ENCODE measurements around the gene PTPRE.

The PTPRE gene

GRCh38 chr10:128014236-128014635 is 107.3 kb downstream of the PTPRE start:
- no peak overlapping the region for H3K9ac ChIP-seq (ENCODE audit: low read length in 5 of 5)
- H3K4me3 ChIP-seq (ENCODE audit: low read depth in 1 of 5, low read length in 5 of 5) = no peak overlapping the region

GRCh38 chr10:128016423-128017060 is 109.6 kb downstream of the PTPRE start:
- Histone ChIP-seq H3K27ac (ENCODE audit: low read depth, low read length) (no peak overlapping the region), H3K4me3 (ENCODE audit: low read depth in 1 of 5, low read length in 5 of 5) (no peak overlapping the region), H3K27me3 (ENCODE audit: control insufficient read depth in 5 of 5, insufficient read depth in 4 of 5, low read length in 5 of 5) (peaks cover 0 to 4% (median 0%) of the 10 kb centered on the region in 5 donors), H3K36me3 (ENCODE audit: control insufficient read depth in 5 of 5, insufficient read depth in 5 of 5, low read length in 5 of 5) (no peaks in the 10 kb centered on the region), H3K9ac (ENCODE audit: low read length in 5 of 5) (no peak overlapping the region), H3K9me3 (ENCODE audit: control insufficient read depth in 5 of 5, low read length in 5 of 5) (no peaks in the 10 kb centered on the region), H3K4me1 (ENCODE audit: control insufficient read depth in 5 of 5, insufficient read depth in 5 of 5, low read length in 5 of 5) (peaks cover 0 to 14% (median 2%) of the 10 kb centered on the region in 5 donors)

More at GRCh38 chr10:128014236-128014635, 107.3 kb downstream of the PTPRE start:
- Histone ChIP-seq H3K4me1 (ENCODE audit: control insufficient read depth in 5 of 5, insufficient read depth in 5 of 5, low read length in 5 of 5) (peaks cover 3 to 30% (median 8%) of the 10 kb centered on the region in 5 donors), H3K9me3 (ENCODE audit: control insufficient read depth in 5 of 5, low read length in 5 of 5) (no peaks in the 10 kb centered on the region), H3K36me3 (ENCODE audit: control insufficient read depth in 5 of 5, insufficient read depth in 5 of 5, low read length in 5 of 5) (no peaks in the 10 kb centered on the region), H3K27me3 (ENCODE audit: control insufficient read depth in 5 of 5, insufficient read depth in 4 of 5, low read length in 5 of 5) (peaks cover 0 to 4% (median 0%) of the 10 kb centered on the region in 5 donors), H3K27ac (ENCODE audit: low read depth, low read length) (no peak overlapping the region)

GRCh38 chr10:128017822-128018221 is 110.9 kb downstream of the PTPRE start:
- Histone ChIP-seq H3K36me3 (ENCODE audit: control insufficient read depth in 5 of 5, insufficient read depth in 5 of 5, low read length in 5 of 5) (no peaks in the 10 kb centered on the region), H3K9ac (ENCODE audit: low read length in 5 of 5) (no peak overlapping the region), H3K4me1 (ENCODE audit: control insufficient read depth in 5 of 5, insufficient read depth in 5 of 5, low read length in 5 of 5) (peaks cover 0 to 12% (median 0%) of the 10 kb centered on the region in 5 donors), H3K27ac (ENCODE audit: low read depth, low read length) (no peak overlapping the region), H3K9me3 (ENCODE audit: control insufficient read depth in 5 of 5, low read length in 5 of 5) (no peaks in the 10 kb centered on the region), H3K27me3 (ENCODE audit: control insufficient read depth in 5 of 5, insufficient read depth in 4 of 5, low read length in 5 of 5) (peaks cover 0 to 4% (median 0%) of the 10 kb centered on the region in 5 donors), H3K4me3 (ENCODE audit: low read depth in 1 of 5, low read length in 5 of 5) (no peak overlapping the region)

GRCh38 chr10:128018236-128018635 is 111.3 kb downstream of the PTPRE start:
- Histone ChIP-seq H3K9me3 (ENCODE audit: control insufficient read depth in 5 of 5, low read length in 5 of 5) (no peaks in the 10 kb centered on the region), H3K4me3 (ENCODE audit: low read depth in 1 of 5, low read length in 5 of 5) (no peak overlapping the region), H3K9ac (ENCODE audit: low read length in 5 of 5) (no peak overlapping the region), H3K27ac (ENCODE audit: low read depth, low read length) (no peak overlapping the region), H3K36me3 (ENCODE audit: control insufficient read depth in 5 of 5, insufficient read depth in 5 of 5, low read length in 5 of 5) (no peaks in the 10 kb centered on the region), H3K27me3 (ENCODE audit: control insufficient read depth in 5 of 5, insufficient read depth in 4 of 5, low read length in 5 of 5) (peaks cover 0 to 4% (median 0%) of the 10 kb centered on the region in 5 donors), H3K4me1 (ENCODE audit: control insufficient read depth in 5 of 5, insufficient read depth in 5 of 5, low read length in 5 of 5) (peaks cover 0 to 12% (median 0%) of the 10 kb centered on the region in 5 donors)

- H3K9me3 ChIP-seq (ENCODE audit: control insufficient read depth in 5 of 5, low read length in 5 of 5) = no peaks in the 10 kb centered on the region
- H3K36me3 ChIP-seq (ENCODE audit: control insufficient read depth in 5 of 5, insufficient read depth in 5 of 5, low read length in 5 of 5) = no peaks in the 10 kb centered on the region
- H3K27me3 ChIP-seq (ENCODE audit: control insufficient read depth in 5 of 5, insufficient read depth in 4 of 5, low read length in 5 of 5) = peaks cover 0 to 4% (median 0%) of the 10 kb centered on the region in 5 donors
- H3K4me3 ChIP-seq (ENCODE audit: low read depth in 1 of 5, low read length in 5 of 5) = no peak overlapping the region
- no peak overlapping the region for H3K9ac ChIP-seq (ENCODE audit: low read length in 5 of 5)
- peaks cover 0 to 12% (median 0%) of the 10 kb centered on the region in 5 donors for H3K4me1 ChIP-seq (ENCODE audit: control insufficient read depth in 5 of 5, insufficient read depth in 5 of 5, low read length in 5 of 5)
- H3K27ac ChIP-seq (ENCODE audit: low read depth, low read length) = no peak overlapping the region
Observed at GRCh38 chr10:128018691-128019090, 111.8 kb downstream of the PTPRE start.

GRCh38 chr10:128022261-128023196 is 115.6 kb downstream of the PTPRE start:
- H3K9me3 ChIP-seq (ENCODE audit: control insufficient read depth in 5 of 5, low read length in 5 of 5) = no peaks in the 10 kb centered on the region
- peaks cover 0 to 11% (median 0%) of the 10 kb centered on the region in 5 donors for H3K4me1 ChIP-seq (ENCODE audit: control insufficient read depth in 5 of 5, insufficient read depth in 5 of 5, low read length in 5 of 5)
- peaks cover 0 to 4% (median 0%) of the 10 kb centered on the region in 5 donors for H3K27me3 ChIP-seq (ENCODE audit: control insufficient read depth in 5 of 5, insufficient read depth in 4 of 5, low read length in 5 of 5)
- H3K36me3 ChIP-seq (ENCODE audit: control insufficient read depth in 5 of 5, insufficient read depth in 5 of 5, low read length in 5 of 5) = no peaks in the 10 kb centered on the region
- no peak overlapping the region for H3K27ac ChIP-seq (ENCODE audit: low read depth, low read length)
- no peak overlapping the region for H3K9ac ChIP-seq (ENCODE audit: low read length in 5 of 5)
- no peak overlapping the region for H3K4me3 ChIP-seq (ENCODE audit: low read depth in 1 of 5, low read length in 5 of 5)

GRCh38 chr10:128024426-128024825 is 117.5 kb downstream of the PTPRE start:
- no peak overlapping the region for H3K27ac ChIP-seq (ENCODE audit: low read depth, low read length)
- H3K9ac ChIP-seq (ENCODE audit: low read length in 5 of 5) = no peak overlapping the region
- peaks cover 0 to 5% (median 0%) of the 10 kb centered on the region in 5 donors for H3K36me3 ChIP-seq (ENCODE audit: control insufficient read depth in 5 of 5, insufficient read depth in 5 of 5, low read length in 5 of 5)
- H3K9me3 ChIP-seq (ENCODE audit: control insufficient read depth in 5 of 5, low read length in 5 of 5) = no peaks in the 10 kb centered on the region
- no peak overlapping the region for H3K4me3 ChIP-seq (ENCODE audit: low read depth in 1 of 5, low read length in 5 of 5)
- no peaks in the 10 kb centered on the region for H3K4me1 ChIP-seq (ENCODE audit: control insufficient read depth in 5 of 5, insufficient read depth in 5 of 5, low read length in 5 of 5)
- no peaks in the 10 kb centered on the region for H3K27me3 ChIP-seq (ENCODE audit: control insufficient read depth in 5 of 5, insufficient read depth in 4 of 5, low read length in 5 of 5)

- H3K4me3 ChIP-seq (ENCODE audit: low read depth in 1 of 5, low read length in 5 of 5) = no peak overlapping the region
- H3K27ac ChIP-seq (ENCODE audit: low read depth, low read length) = no peak overlapping the region
Observed at GRCh38 chr10:128025437-128025836, 118.5 kb downstream of the PTPRE start.

GRCh38 chr10:128025951-128026350 is 119.0 kb downstream of the PTPRE start:
- Histone ChIP-seq H3K4me1 (ENCODE audit: control insufficient read depth in 5 of 5, insufficient read depth in 5 of 5, low read length in 5 of 5) (no peaks in the 10 kb centered on the region), H3K9me3 (ENCODE audit: control insufficient read depth in 5 of 5, low read length in 5 of 5) (no peaks in the 10 kb centered on the region), H3K36me3 (ENCODE audit: control insufficient read depth in 5 of 5, insufficient read depth in 5 of 5, low read length in 5 of 5) (peaks cover 0 to 5% (median 0%) of the 10 kb centered on the region in 5 donors), H3K9ac (ENCODE audit: low read length in 5 of 5) (no peak overlapping the region), H3K27me3 (ENCODE audit: control insufficient read depth in 5 of 5, insufficient read depth in 4 of 5, low read length in 5 of 5) (no peaks in the 10 kb centered on the region), H3K27ac (ENCODE audit: low read depth, low read length) (no peak overlapping the region), H3K4me3 (ENCODE audit: low read depth in 1 of 5, low read length in 5 of 5) (no peak overlapping the region)

More at GRCh38 chr10:128025437-128025836, 118.5 kb downstream of the PTPRE start:
- Histone ChIP-seq H3K9me3 (ENCODE audit: control insufficient read depth in 5 of 5, low read length in 5 of 5) (no peaks in the 10 kb centered on the region), H3K4me1 (ENCODE audit: control insufficient read depth in 5 of 5, insufficient read depth in 5 of 5, low read length in 5 of 5) (no peaks in the 10 kb centered on the region), H3K36me3 (ENCODE audit: control insufficient read depth in 5 of 5, insufficient read depth in 5 of 5, low read length in 5 of 5) (peaks cover 0 to 5% (median 0%) of the 10 kb centered on the region in 5 donors), H3K9ac (ENCODE audit: low read length in 5 of 5) (no peak overlapping the region), H3K27me3 (ENCODE audit: control insufficient read depth in 5 of 5, insufficient read depth in 4 of 5, low read length in 5 of 5) (no peaks in the 10 kb centered on the region)
